Measurements from ENCODE around the gene ZDHHC9. TPM values are rescaled to one million over a fixed set of nuclear protein-coding genes. Genes with fewer than 3 reads are reported as not detected.

ZDHHC9 gene
- total and polyA plus RNA-seq, 11 donors, result 3.5 to 39.0 (median 13.2) TPM

DNA sequence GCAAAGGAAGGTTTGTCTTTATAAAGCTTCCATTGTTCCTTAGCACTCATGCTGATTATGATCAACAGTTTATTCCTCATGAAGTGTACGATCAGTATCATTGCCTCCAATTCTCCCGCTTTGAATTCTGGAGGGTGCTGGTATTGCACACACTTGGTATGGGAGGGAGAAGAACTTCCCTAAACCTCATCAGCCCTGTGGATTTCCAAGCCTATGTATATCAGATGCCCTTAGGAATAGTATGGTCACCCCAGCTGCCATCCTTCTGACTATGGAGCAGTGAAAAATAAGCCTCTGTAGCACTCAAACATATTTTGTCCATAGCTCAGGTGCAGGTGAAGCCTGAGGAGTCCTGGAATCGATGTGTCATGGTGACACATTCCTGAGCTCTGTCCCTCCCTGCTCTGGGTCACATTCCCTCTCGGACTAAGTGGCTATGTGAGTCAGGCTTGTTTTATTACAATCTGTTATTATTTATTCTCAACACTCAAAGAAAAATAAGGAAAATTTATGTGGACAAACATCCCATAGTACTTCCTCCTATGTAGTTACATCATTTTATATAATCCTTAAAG, 2.0 kb upstream of the ZDHHC9 start:
- WGBS, 4 donors, result 50 to 72% (median 65%) methylated on average over 4 of the region's 4 CpGs
- peaks cover 0 to 10% (median 0%) of the 10 kb centered on the region in 9 donors for H3K27me3 ChIP-seq
- peaks cover 0 to 13% (median 3%) of the 10 kb centered on the region in 12 donors for H3K4me1 ChIP-seq
- no peaks in the 10 kb centered on the region for H3K9me3 ChIP-seq
- DNase-seq, result no peak
- intact Hi-C loops (cut with DNase I), result loop anchor here in 1 of 10 donors (10.0 kb wide), 1 partner anchor 59 kb away; the partner anchor contains the start of gene UTP14A
- H3K27ac ChIP-seq, result no peak overlapping the region
- H3K36me3 ChIP-seq, result peaks cover 0 to 3% (median 0%) of the 10 kb centered on the region in 9 donors
- TF ChIP-seq POLR2A (IDR thresholded peaks at IDR 0.05) (no peak), CTCF (IDR thresholded peaks at IDR 0.05) (no peak)
- no peak overlapping the region for H3K4me3 ChIP-seq
- ATAC-seq, result no peak

- Histone ChIP-seq H3K4me3 (peak overlapping the region; percentile 59 to 85 (median 70)), H3K36me3 (peaks cover 0 to 3% (median 0%) of the 10 kb centered on the region in 9 donors), H3K27me3 (peaks cover 0 to 10% (median 0%) of the 10 kb centered on the region in 9 donors), H3K27ac (peak overlapping the region; percentile 49 to 83 (median 74)), H3K9me3 (no peaks in the 10 kb centered on the region), H3K4me1 (peaks cover 0 to 13% (median 3%) of the 10 kb centered on the region in 12 donors)
- TF ChIP-seq CTCF (IDR thresholded peaks at IDR 0.05), result no peak
- no peak for TF ChIP-seq POLR2A (IDR thresholded peaks at IDR 0.05)
- ATAC-seq (no peak), DNase-seq (no peak)
- WGBS, 4 donors, result 0 to 56% (median 18%) methylated on average over 9 to 23 of the region's 23 CpGs
- intact Hi-C loops (cut with DNase I), result loop anchor here in 1 of 10 donors (10.0 kb wide), 1 partner anchor 62 kb away; the partner anchor contains the start of gene UTP14A
These were observed 552 bp downstream of the ZDHHC9 start for GRCh38 chrX:129843209-129843458.

DNA sequence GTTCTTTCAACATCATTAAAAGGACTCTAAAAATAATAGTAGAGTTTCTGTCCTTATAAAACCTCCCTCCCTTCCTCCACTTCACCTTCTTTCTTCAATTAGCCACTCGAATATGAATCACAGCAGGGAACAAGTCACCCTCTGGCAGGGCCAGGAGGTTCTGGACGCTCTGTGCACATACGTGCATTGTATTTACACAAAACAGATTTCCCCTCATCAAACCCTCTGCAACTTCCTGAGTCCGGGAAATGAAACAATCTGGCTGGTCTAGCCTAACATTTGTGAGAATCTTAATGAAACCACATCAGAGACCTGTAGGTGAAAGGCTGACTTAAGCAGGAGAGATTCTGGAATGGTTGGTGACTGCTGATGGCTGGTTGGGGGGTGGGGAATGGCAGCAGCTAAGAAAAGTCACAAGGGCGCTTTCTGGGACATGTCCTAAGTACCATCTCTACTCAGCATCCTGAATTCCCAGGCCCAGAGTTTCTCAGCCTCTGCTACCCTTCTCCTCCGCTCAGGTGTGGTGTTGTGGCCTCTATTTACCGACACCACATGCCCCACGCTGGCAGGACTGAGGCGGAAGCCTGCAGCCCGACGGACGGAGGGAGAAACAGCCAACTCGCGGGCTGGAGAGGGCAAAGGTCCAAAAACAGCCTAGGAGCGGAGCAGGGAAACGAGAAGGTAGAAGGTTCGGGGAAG, 1.0 kb downstream of the ZDHHC9 start:
- Histone ChIP-seq H3K9me3 (no peaks in the 10 kb centered on the region), H3K27me3 (peaks cover 0 to 10% (median 0%) of the 10 kb centered on the region in 9 donors), H3K4me1 (peaks cover 0 to 13% (median 3%) of the 10 kb centered on the region in 12 donors), H3K4me3 (peak overlapping the region; percentile 59 to 85 (median 70)), H3K36me3 (peaks cover 0 to 3% (median 0%) of the 10 kb centered on the region in 9 donors), H3K27ac (peak overlapping the region; percentile 49 to 83 (median 74))
- peak in 2 of 4 donors; percentile 33 to 45 for ATAC-seq
- DNase-seq, result peak in 3 of 5 donors; percentile 7 to 26 (median 18)
- 5 to 49% (median 23%) methylated on average over 17 of the region's 17 CpGs for WGBS, 4 donors
- intact Hi-C loops (cut with DNase I), result loop anchor here in 1 of 10 donors (10.0 kb wide), 1 partner anchor 62 kb away; the partner anchor contains the start of gene UTP14A
- TF ChIP-seq POLR2A (IDR thresholded peaks at IDR 0.05) (no peak), CTCF (IDR thresholded peaks at IDR 0.05) (no peak)

- Histone ChIP-seq H3K9me3 (no peaks in the 10 kb centered on the region), H3K27ac (no peak overlapping the region), H3K4me3 (no peak overlapping the region), H3K27me3 (peaks cover 0 to 5% (median 0%) of the 10 kb centered on the region in 9 donors), H3K4me1 (peaks cover 0 to 13% (median 3%) of the 10 kb centered on the region in 12 donors), H3K36me3 (peaks cover 0 to 5% (median 0%) of the 10 kb centered on the region in 9 donors)
- no peak for ATAC-seq
- TF ChIP-seq CTCF (IDR thresholded peaks at IDR 0.05), result no peak
- no peak for TF ChIP-seq POLR2A (IDR thresholded peaks at IDR 0.05)
- no peak for DNase-seq
- intact Hi-C loops (cut with DNase I), result loop anchor here in 1 of 10 donors (10.0 kb wide), 1 partner anchor 64 kb away; the partner anchor contains the start of gene UTP14A
- 48 to 77% (median 58%) methylated on average over 5 of the region's 5 CpGs for WGBS, 4 donors
These were observed 3.3 kb downstream of the ZDHHC9 start for GRCh38 chrX:129840344-129840743.

Data from heart left ventricle (tissue), 16 donors.